Transverse colon (tissue), 4 donors: ENCODE data around the gene AKT3. TPM values are rescaled to one million over a fixed set of nuclear protein-coding genes. Genes with fewer than 3 reads are reported as not detected.

Source experiments
- DNase-seq: peaks from one replicate; pipeline ENCODE4 v3.0.0-alpha.2; 2019
- H3K27ac ChIP-seq, 4 donors: fragments of 200-600 bp; sonication (generic); 2 replicates each; pipeline ENCODE4 v1.5.1; 2016 to 2018; ENCODE audit warnings: inconsistent platforms in 4 of 4
- H3K27me3 ChIP-seq: fragments of 200-600 bp; sonication (generic); 2 replicates; pipeline ENCODE4 v1.5.1; 2017; ENCODE audit warnings: inconsistent platforms
- H3K36me3 ChIP-seq, 4 donors: fragments of 200-600 bp; sonication (generic); 2 replicates each; pipeline ENCODE4 v1.5.1; 2017 to 2019; ENCODE audit warnings: inconsistent platforms in 4 of 4
- H3K4me1 ChIP-seq, 4 donors: fragments of 200-600 bp; sonication (generic); 2 replicates each; pipeline ENCODE4 v1.5.1; 2017 to 2020; ENCODE audit warnings: inconsistent platforms in 4 of 4
- H3K4me3 ChIP-seq, 4 donors: fragments of 200-600 bp; sonication (generic); 1 replicate in 1 of 4; 2 replicates in 3 of 4; pipeline versions ENCODE4 v1.5.1 to v1.6.1; 2017 to 2019; ENCODE audit warnings: inconsistent platforms in 4 of 4
- H3K9me3 ChIP-seq, 2 donors: fragments of 200-600 bp; sonication (generic); 2 replicates each; pipeline ENCODE4 v1.5.1; 2017 to 2019; ENCODE audit warnings: inconsistent platforms in 2 of 2
- CTCF ChIP-seq, 5 experiments: fragments of 200-600 bp in 3 of 5; fragments of 450-650 bp in 2 of 5; sonication (generic) in 3 of 5; IDR thresholded peaks; 1 replicate in 2 of 5; 2 replicates in 3 of 5; pipeline ENCODE4 v1.5.1; 2016 to 2017; ENCODE audit warnings: antibody characterized with exemption in 5 of 5, inconsistent platforms in 3 of 5, mild to moderate bottlenecking in 2 of 5, moderate library complexity in 1 of 5
- EP300 ChIP-seq: sonication (generic); formaldehyde crosslinking; IDR thresholded peaks from one replicate; pipeline ENCODE4 v1.6.1; 2017; ENCODE audit warnings: antibody characterized with exemption, low read depth
- POLR2A ChIP-seq: fragments of 450-650 bp; IDR thresholded peaks from one replicate; pipeline ENCODE4 v1.6.1; 2016; ENCODE audit warnings: antibody characterized with exemption, mild to moderate bottlenecking, moderate library complexity
- POLR2AphosphoS5 ChIP-seq, 3 donors: sonication (generic); formaldehyde crosslinking; IDR thresholded peaks; one replicate each; pipeline ENCODE4 v1.6.1; 2016; ENCODE audit warnings: antibody characterized with exemption in 3 of 3
- WGBS, 2 donors: methylation state at CpG; one replicate each; pipeline ENCODE4 v1.1.5; 2018; ENCODE audit warnings: low coverage in 1 of 2; 5-methylcytosine and 5-hydroxymethylcytosine counted together
- in situ Hi-C, 4 donors: fragments of 200-750 bp; cut with MboI; loops; one replicate each; pipeline versions ENCODE4 v1.15.0 to v1.15.1; 2017; ENCODE audit warnings: low sequenced_read_pairs in 3 of 4, low pct_ligation_motif_present in 1 of 4, low pct_unique_long_range_greater_than_20kb in 1 of 4
- intact Hi-C: fragments of 100-400 bp; cut with DNase I; formaldehyde crosslinking; loops from one replicate; pipeline ENCODE4 v1.15.1; 2023; ENCODE audit warnings: low total_unique reads
- total RNA-seq, 4 donors: library from RNA; depleted of rRNA; stranded (reverse); fragments of >200 nt; gene quantifications; one replicate each; pipeline ENCODE4 v1.1.0, GENCODE V29; 2016

The AKT3 gene
- total RNA-seq, 4 donors from 2014 or later = 9.8 to 27.2 (median 19.4) TPM

- TF ChIP-seq CTCF (IDR thresholded peaks at IDR 0.05) = no peak
- TF ChIP-seq POLR2AphosphoS5 (IDR thresholded peaks at IDR 0.05) = no peak
- no peak for TF ChIP-seq POLR2A
- TF ChIP-seq EP300 = no peak
- peaks cover 4 to 8% of the 10 kb centered on the region in 2 donors for H3K9me3 ChIP-seq
- no peaks in the 10 kb centered on the region for H3K4me1 ChIP-seq
- intact Hi-C loops = no loop called here
- no peaks in the 10 kb centered on the region for H3K27me3 ChIP-seq
- H3K4me3 ChIP-seq = no peak overlapping the region
- no peak overlapping the region for H3K27ac ChIP-seq
- DNase-seq = no peak
- H3K36me3 ChIP-seq = peaks cover 0 to 8% (median 0%) of the 10 kb centered on the region in 4 donors
- in situ Hi-C loops = no loop called here
Observed at GRCh38 chr1:243601720-243602119, 248.3 kb downstream of the AKT3 start.

- 46 to 58% methylated on average over 2 of the region's 2 CpGs for WGBS, 2 donors
- no peak overlapping the region for H3K27ac ChIP-seq
- intact Hi-C loops = no loop called here
- no peak overlapping the region for H3K4me3 ChIP-seq
- H3K36me3 ChIP-seq = peaks cover 0 to 8% (median 0%) of the 10 kb centered on the region in 4 donors
- in situ Hi-C loops = no loop called here
- TF ChIP-seq POLR2AphosphoS5 (IDR thresholded peaks at IDR 0.05) (no peak), POLR2A (no peak), EP300 (no peak), CTCF (IDR thresholded peaks at IDR 0.05) (no peak)
- no peak for DNase-seq
- H3K9me3 ChIP-seq = peaks cover 4 to 8% of the 10 kb centered on the region in 2 donors
- H3K27me3 ChIP-seq = no peaks in the 10 kb centered on the region
- H3K4me1 ChIP-seq = no peaks in the 10 kb centered on the region
Observed at GRCh38 chr1:243598433-243598832, 251.6 kb downstream of the AKT3 start.

DNA sequence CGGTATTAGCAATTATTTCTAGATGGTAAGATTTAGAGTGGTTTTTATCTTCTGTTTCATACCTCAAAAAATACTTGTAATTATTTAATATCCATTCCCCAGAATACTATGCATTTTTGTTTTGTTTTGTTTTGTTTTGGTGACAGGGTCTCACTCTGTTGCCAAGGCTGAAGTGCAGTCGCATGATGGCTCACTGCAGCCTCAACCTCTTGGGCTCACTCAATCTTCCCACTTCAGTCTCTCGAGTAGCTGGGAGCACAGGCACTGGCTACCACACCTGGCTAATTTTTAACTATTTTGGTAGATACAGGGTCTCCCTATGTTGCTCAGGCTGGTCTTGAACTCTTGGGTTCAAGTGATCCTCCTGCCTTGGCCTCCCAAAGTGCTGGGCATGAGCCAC, 252.7 kb downstream of the AKT3 start:
- in situ Hi-C loops = no loop called here
- H3K9me3 ChIP-seq = peaks cover 4 to 8% of the 10 kb centered on the region in 2 donors
- H3K27ac ChIP-seq = no peak overlapping the region
- intact Hi-C loops = no loop called here
- peaks cover 0 to 8% (median 0%) of the 10 kb centered on the region in 4 donors for H3K36me3 ChIP-seq
- TF ChIP-seq EP300 = no peak
- H3K4me3 ChIP-seq = no peak overlapping the region
- no peaks in the 10 kb centered on the region for H3K27me3 ChIP-seq
- no peaks in the 10 kb centered on the region for H3K4me1 ChIP-seq
- 73 to 78% methylated on average over 2 to 3 of the region's 3 CpGs for WGBS, 2 donors
- DNase-seq = no peak

DNA sequence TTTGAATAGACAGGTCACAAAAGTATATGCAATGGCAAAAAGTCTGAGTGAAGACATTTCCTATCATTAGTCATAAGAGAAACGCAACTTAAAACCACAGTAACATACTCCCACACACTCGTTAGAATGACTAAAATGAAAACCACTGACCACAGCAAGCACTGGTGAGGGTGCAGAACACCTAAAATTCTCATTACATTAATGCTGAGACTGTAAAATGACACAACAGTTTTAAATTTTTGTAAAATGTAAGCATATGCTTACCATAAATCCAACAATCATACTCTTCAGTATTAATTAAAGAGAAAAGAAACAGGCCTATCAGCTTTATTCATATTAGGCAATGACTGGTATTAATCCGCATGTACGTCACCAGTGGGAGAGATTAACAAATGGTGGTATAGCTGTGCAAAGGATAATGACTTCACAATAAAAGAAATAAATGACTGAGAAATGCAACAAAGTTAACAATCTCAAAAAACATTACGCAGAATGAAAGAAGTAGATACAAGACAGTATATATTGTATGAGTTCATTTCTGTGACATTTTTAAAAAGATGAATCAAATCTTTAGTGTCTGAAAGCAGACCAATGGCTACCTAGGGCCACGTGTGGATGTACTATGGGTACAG, 253.5 kb downstream of the AKT3 start:
- Histone ChIP-seq H3K27ac (no peak overlapping the region), H3K4me3 (no peak overlapping the region), H3K36me3 (peaks cover 0 to 2% (median 0%) of the 10 kb centered on the region in 4 donors), H3K9me3 (peaks cover 0 to 1% of the 10 kb centered on the region in 2 donors), H3K4me1 (no peaks in the 10 kb centered on the region), H3K27me3 (no peaks in the 10 kb centered on the region)
- DNase-seq = no peak
- in situ Hi-C loops (no loop called here), intact Hi-C loops (no loop called here)
- WGBS, 2 donors = 58 to 59% methylated on average over 6 of the region's 6 CpGs
- TF ChIP-seq CTCF (IDR thresholded peaks at IDR 0.05) (no peak), EP300 (no peak), POLR2AphosphoS5 (IDR thresholded peaks at IDR 0.05) (no peak), POLR2A (no peak)
